ENCODE measurements around the gene DPY30.

The DPY30 gene

GRCh38 chr2:32009516-32010256, 29.9 kb downstream of the DPY30 start:
- DNase-seq = no peak

DNA sequence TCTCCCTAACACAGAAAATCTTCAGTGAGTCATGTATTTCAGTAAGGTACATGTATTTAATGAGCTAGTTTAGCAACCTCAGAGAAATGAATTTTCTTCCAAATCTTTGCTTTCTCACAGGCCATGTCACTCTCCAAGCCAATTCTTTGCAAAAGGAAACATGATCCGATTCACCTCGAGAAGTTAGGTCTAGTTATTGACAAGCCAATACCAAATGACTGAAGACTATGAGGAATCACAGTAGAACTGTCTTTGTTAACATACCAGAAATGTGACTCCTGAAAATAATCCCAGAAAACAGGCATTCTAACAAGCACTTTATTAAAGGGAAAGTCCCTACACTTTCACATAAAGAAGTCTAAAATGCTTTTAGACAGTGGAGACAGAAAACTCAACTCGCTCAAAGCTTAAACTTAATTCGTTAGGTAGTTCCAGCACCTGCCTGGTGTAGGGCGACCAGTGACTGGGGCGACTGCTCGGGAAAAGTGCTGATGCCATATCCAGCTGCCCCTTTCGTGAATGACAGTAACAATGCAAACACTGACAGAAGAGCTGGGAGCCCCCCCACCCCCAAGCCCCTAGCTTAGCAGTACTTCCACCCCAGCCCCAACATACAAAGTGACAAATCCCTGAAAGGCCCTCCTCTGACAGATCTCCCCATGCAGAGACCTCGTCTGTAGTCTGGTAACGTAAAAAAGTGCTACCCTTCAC, 30.6 kb downstream of the DPY30 start:
- no peak for DNase-seq

DNA sequence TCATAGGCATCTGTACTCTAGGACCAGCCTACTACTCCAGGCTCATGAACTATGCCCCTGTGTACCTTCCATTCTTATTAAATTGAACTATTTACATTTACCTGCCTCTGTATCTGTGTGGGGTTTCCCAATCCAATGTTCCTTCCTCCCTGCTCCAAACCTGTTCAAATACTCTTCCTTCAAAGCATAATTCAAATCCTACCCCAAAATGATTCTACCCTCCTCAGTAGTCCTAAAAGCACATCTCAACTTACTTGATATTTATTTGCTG, 32.5 kb downstream of the DPY30 start:
- no peak for DNase-seq

DNA sequence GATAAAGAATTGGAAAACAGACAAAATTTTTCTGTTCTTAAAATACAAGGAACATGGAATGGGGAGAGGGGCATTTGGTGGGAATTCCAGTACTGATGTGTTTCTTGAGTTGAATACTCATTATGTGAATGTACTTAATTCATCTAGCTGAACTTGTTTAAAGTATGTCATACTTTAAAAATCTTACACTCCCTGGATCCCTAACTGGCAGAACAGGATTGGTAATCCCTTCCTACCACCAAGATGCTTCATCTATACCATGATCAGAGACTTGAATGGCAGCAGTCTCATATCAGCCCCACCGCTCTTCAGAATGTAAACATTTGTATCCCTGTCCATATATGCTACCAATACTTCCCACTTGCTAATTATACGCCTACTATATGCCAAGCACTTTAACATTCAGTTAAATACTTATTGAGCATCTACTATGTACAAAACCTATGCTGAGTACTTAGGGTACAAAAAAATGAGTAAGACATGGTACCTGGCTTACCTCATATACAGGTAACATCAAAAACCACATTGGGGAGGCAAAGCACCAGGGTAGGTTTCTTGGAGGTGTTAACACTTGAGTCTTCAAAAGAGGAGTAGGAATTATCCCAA, 34.1 kb downstream of the DPY30 start:
- no peak for DNase-seq

GRCh38 chr2:32003791-32004190, 35.8 kb downstream of the DPY30 start:
- no peak for DNase-seq

- DNase-seq = no peak
These were observed 37.2 kb downstream of the DPY30 start for GRCh38 chr2:32002406-32002805.

- no peak for DNase-seq
These were observed 40.2 kb downstream of the DPY30 start for GRCh38 chr2:31999438-31999837.

DNA sequence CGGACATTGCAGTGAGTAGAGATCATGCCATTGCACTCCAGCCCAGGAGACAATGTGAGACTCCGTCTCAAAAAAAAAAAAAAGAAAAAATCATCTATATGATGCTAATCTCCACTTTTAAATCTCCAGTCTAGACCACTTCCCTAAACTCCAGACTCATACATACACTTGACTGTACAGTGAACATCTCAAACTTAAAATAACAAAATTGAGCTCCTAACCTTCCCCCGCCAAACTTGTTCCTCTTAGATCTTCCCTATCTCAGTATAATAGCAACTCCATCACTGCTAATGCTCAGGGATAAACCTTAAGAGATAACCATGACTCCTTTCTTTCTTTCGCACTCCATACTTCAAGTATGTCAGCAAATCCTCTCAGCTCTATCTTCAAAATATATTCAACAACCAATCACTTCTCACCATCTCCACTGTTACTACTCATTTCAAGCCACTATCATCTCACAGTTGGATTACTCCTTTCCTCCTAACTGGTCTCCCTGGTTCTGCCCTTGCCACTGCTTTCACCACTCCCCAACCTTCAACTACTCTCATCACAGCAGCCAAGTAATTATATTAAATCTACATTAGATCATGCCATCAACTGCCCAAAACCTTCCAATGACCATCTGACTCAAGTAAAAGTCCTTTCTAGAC, 40.7 kb downstream of the DPY30 start:
- no peak for DNase-seq

- no peak for DNase-seq
These were observed 42.0 kb downstream of the DPY30 start for GRCh38 chr2:31997653-31998052.

GRCh38 chr2:31996571-31997150, 42.9 kb downstream of the DPY30 start:
- DNase-seq = no peak

DNA sequence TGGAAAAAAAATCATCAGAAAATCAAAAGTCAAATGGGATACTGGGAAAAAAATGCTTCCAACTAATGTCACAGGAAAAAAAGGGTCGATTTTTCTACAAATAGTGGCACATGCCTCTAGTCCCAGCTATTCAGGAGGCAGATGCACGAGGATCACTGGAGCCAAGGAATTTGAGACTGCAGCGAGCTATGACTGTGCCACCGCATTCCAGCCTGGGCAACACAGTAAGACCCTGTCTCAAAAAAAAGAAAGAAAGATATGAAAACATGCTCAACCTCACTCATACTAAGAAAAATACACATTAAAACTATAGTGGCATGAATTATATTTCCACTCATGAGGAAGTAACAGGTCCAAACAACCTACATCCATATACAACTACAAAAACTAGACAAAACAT, 46.7 kb downstream of the DPY30 start:
- no peak for DNase-seq

- DNase-seq = no peak
These were observed 47.5 kb downstream of the DPY30 start for GRCh38 chr2:31992025-31992579.

DNA sequence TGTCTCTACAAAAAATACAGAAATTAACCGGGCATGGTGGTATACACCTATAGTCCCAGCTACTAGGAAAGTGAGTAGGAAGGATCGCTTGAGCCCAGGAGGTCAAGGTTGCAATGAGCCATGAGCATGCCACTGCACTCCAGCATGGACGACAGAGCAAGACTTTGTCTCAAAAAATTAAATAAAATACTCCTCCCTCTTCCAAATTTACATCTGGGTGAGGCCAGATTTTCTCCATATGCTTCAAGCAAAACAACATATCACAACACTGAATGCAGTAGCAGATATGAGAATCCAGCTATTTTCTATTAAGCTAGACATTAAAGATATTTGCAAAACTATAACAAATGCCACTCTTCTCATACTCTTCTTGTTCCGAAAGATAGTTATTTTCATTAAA, 49.7 kb downstream of the DPY30 start:
- DNase-seq = no peak

DNA sequence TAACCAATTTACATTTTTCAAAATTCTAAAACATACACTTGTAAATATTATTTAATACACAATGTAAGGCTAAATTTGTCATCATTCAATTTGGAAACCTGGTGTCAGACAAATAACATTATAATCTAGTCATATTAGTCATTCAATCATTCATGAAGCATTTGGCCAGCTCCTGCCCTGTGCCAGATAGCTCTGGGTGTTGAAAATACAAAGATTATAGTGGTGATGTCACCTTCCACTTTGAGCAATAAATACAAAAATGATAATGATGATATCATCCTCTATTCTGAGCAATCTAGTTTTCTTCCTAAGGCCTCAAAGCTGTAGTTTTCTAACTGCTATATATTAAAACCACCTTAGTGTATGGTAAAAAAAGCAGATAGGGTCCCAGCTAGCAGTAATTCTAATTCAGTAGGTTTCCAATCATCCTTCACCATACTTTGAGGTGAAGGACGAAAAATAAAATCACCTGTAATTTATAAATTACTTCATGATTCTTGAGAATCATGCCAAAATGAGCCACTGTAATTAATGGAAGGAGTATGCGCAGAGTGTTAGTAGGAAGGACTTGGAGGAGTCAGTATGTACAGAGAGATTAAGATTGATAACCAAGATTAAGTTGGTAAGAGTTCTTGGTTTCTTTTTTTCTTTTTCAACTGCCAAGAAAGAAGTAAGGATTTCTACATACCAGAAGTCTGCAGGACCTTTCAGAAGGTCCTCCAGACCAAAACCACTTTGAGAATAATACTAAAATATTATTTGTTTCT, 52.0 kb downstream of the DPY30 start:
- no peak for DNase-seq

DNA sequence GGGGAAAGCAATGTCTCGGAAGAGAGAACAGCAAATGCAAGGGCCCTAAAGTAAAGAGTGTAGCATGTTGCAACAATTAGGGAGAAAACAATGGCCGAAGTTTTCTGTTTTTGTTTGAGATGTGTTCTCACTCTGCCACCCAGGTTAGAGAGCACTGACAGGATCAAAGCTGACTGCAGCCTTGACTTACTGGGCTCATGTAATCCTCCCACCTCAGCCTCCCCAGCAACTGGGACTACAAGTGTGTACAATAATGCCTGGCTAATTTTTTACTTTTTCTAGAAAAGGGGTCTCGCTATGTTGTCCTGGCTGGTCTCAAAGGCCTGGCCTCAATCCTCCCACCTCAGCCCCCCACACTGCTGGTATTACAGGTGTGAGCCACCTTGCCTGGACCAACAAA, 52.7 kb downstream of the DPY30 start:
- no peak for DNase-seq

DNA sequence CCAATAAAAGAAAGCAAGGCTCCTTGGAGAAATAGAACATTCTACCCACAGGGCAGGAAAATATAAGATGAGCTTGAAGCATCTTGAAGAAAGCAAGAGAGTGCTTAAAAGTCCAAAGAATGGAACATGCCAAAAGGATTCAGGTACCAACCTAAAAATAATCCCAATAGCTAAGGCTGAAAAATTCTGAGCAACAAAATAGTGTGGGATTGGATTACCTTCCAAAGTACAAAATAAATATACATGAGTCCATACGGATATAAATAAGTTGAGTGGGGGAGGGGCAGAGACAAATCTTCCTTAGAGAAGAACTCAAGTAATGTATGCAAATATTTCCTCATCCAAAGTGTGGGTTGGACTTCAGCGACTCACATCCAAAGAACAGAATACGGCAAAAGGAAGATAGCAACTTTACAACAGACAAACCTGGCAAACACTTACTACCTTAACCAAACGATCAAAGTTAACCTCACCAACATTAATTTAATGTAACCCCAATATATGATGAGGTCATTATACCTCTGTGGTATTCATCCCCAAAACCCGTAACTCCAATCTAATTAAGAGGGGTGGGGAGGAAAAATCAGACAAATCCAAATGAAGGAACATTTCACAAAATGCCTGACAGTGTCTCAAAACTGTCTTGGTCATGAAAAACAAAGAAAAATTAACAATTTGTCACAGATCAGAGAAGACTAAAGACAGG, 55.7 kb downstream of the DPY30 start:
- no peak for DNase-seq

GRCh38 chr2:31980674-31981356, 58.8 kb downstream of the DPY30 start:
- peak; percentile 50 for DNase-seq

DNA sequence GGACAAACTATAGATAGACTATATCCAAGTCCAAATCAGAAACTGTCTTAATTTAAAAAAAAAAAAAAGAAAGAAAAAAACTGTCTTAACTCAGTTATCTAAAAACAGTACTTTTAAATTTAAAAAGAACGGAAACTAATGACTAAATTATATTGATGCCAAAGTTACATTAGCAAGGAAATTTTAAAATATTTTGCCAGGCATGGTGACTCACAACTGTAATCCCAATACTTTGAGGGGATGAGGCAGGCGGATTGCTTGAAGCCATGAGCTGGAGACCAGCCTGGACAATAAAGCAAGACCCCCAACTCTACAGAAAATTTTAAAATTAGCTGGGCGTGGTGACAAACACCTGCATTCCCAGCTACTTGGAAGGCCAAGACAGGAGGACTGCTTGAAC, 59.6 kb downstream of the DPY30 start:
- no peak for DNase-seq

GRCh38 chr2:31979018-31979417, 60.6 kb downstream of the DPY30 start:
- no peak for DNase-seq

DNA sequence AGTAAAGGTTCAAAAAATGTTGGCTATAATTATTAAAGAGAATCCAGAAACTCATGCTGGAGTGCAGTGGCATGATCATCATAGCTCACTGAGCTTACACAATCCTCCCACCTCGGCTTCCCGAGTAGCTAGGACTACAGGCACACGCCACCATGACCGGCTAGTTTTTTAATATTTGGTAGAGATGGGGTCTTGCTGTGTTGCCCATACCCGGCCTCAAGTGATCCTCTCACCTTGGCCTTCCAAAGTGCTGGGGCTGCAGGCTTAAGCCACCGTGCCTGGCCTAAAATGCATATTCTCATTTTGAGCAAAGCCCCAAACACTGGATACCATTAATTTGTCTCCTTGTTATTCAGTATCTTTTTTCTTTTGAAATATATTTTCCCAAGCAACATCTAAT, 61.2 kb downstream of the DPY30 start:
- no peak for DNase-seq
